HUES48 (cell line): Measurements from ENCODE around the gene SCG2.
"Not testable (repeated sequence)": the region's sequence is repeated elsewhere in the genome, so short reads cannot be mapped to it uniquely, and the experiment has no call there.

Experiments
- H3K27ac ChIP-seq: one replicate; pipeline ENCODE4 v1.7.0; 2013; ENCODE audit warnings: low read depth, low read length, inconsistent platforms
- H3K27me3 ChIP-seq: 2 replicates; pipeline ENCODE4 v1.6.1; 2013; ENCODE audit warnings: mild to moderate bottlenecking, low read length; ENCODE audit not compliant: control insufficient read depth, insufficient read depth
- H3K36me3 ChIP-seq: 2 replicates; pipeline ENCODE4 v1.6.1; 2013; ENCODE audit warnings: low read length; ENCODE audit not compliant: control insufficient read depth, insufficient read depth
- H3K4me1 ChIP-seq: 2 replicates; pipeline ENCODE4 v1.6.1; 2013; ENCODE audit warnings: mild to moderate bottlenecking, low read length; ENCODE audit not compliant: control insufficient read depth, insufficient read depth
- H3K4me3 ChIP-seq: 2 replicates; pipeline ENCODE4 v1.5.1; 2013; ENCODE audit warnings: mild to moderate bottlenecking, low read depth, low read length
- H3K9ac ChIP-seq: 2 replicates; pipeline ENCODE4 v1.6.1; 2013; ENCODE audit warnings: mild to moderate bottlenecking, low read depth, low read length, moderate library complexity
- H3K9me3 ChIP-seq: 2 replicates; pipeline ENCODE4 v1.6.1; 2013; ENCODE audit warnings: low read length; ENCODE audit not compliant: control insufficient read depth, insufficient read depth

The SCG2 gene

GRCh38 chr2:223594831-223595230, 7.3 kb downstream of the SCG2 start:
- Histone ChIP-seq H3K4me1 (no peaks in the 10 kb centered on the region), H3K27me3 (no peaks in the 10 kb centered on the region), H3K27ac (no peak overlapping the region), H3K36me3 (no peaks in the 10 kb centered on the region), H3K9me3 (no peaks in the 10 kb centered on the region), H3K9ac (no peak overlapping the region), H3K4me3 (no peak overlapping the region)

- H3K27ac ChIP-seq, result no peak overlapping the region
- no peak overlapping the region for H3K9ac ChIP-seq
- no peak overlapping the region for H3K4me3 ChIP-seq
- H3K4me1 ChIP-seq, result no peaks in the 10 kb centered on the region
- no peaks in the 10 kb centered on the region for H3K27me3 ChIP-seq
- H3K36me3 ChIP-seq, result no peaks in the 10 kb centered on the region
- no peaks in the 10 kb centered on the region for H3K9me3 ChIP-seq
Measured at GRCh38 chr2:223594259-223594658, 7.9 kb downstream of the SCG2 start.

GRCh38 chr2:223592689-223593088, 9.5 kb downstream of the SCG2 start:
- H3K4me3 ChIP-seq, H3K27ac ChIP-seq, H3K9me3 ChIP-seq, H3K4me1 ChIP-seq, H3K36me3 ChIP-seq, H3K9ac ChIP-seq, H3K27me3 ChIP-seq: not testable (repeated sequence)

DNA sequence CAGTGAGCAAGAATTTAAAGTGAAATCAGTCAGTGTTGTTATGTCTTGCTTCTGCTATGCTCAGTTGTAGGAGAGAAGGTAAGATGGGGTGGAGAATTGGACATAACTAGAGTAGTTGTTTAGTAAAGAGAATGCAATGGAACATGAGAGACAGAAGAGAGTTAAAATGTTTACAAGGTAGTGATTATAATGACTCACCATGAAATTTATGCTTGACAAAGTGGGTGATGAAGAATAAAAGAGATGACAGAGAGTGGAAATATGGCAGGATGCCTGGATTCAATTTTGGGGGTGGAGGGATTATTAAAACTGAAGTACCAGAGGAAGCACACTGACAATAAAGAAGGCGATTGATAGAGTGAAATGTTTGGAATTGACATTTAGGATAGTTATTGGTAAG, 10.6 kb downstream of the SCG2 start:
- Histone ChIP-seq H3K27me3 (no peaks in the 10 kb centered on the region), H3K4me1 (peaks cover 8% of the 10 kb centered on the region), H3K36me3 (no peaks in the 10 kb centered on the region), H3K9me3 (no peaks in the 10 kb centered on the region), H3K9ac (no peak overlapping the region), H3K4me3 (no peak overlapping the region), H3K27ac (no peak overlapping the region)

DNA sequence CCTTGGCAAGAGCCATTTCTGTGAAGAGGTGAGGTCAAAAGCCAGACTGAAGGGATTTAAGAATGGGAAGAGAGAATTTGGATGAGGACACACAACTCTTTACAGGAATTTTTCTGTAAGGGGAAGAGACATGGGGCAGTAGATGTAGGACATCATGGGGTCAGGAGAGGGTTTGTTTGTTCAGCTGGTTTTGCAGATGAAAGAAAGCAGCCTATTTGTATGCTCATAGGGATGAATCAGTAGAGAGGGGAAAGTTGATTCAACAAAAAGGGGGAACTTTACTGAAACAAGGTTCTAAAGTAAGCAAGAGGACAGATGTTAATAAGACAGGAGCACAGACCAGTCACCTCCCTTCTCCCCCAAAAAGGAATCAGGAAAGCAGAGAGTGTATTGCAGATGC, 11.2 kb downstream of the SCG2 start:
- no peaks in the 10 kb centered on the region for H3K9me3 ChIP-seq
- H3K36me3 ChIP-seq, result no peaks in the 10 kb centered on the region
- H3K4me3 ChIP-seq, result no peak overlapping the region
- no peaks in the 10 kb centered on the region for H3K27me3 ChIP-seq
- H3K4me1 ChIP-seq, result peaks cover 8% of the 10 kb centered on the region
- no peak overlapping the region for H3K9ac ChIP-seq
- no peak overlapping the region for H3K27ac ChIP-seq

DNA sequence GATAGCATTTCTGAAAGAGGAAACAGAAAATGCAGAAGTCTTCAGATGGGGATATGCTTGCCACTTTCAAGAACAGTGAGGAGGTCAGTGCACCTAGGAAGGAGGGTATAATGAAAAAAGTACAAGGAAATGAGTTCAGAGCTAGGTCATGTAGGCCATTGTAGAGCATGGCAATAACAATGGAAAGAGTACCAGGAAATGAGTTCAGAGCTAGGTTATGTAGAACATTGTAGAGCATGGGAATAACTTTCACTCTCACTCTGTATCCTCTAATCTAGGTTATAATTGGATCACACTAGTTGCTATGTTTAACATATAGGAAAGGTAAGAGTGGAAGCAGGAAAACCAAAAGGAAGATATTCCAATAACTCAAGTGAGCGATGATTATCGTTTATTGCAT, 12.3 kb downstream of the SCG2 start:
- Histone ChIP-seq H3K4me3 (no peak overlapping the region), H3K9me3 (no peaks in the 10 kb centered on the region), H3K27me3 (no peaks in the 10 kb centered on the region), H3K27ac (no peak overlapping the region), H3K9ac (no peak overlapping the region), H3K4me1 (peaks cover 8% of the 10 kb centered on the region), H3K36me3 (no peaks in the 10 kb centered on the region)

GRCh38 chr2:223588251-223588650, 13.9 kb downstream of the SCG2 start:
- no peaks in the 10 kb centered on the region for H3K27me3 ChIP-seq
- H3K27ac ChIP-seq, result peak overlapping the region; percentile 78
- H3K36me3 ChIP-seq, result no peaks in the 10 kb centered on the region
- H3K4me3 ChIP-seq, result no peak overlapping the region
- peaks cover 8% of the 10 kb centered on the region for H3K4me1 ChIP-seq
- no peaks in the 10 kb centered on the region for H3K9me3 ChIP-seq
- H3K9ac ChIP-seq, result no peak overlapping the region

GRCh38 chr2:223587301-223587700, 14.9 kb downstream of the SCG2 start:
- Histone ChIP-seq H3K27me3 (no peaks in the 10 kb centered on the region), H3K4me1 (peaks cover 8% of the 10 kb centered on the region), H3K36me3 (no peaks in the 10 kb centered on the region), H3K9ac (no peak overlapping the region), H3K4me3 (no peak overlapping the region), H3K27ac (no peak overlapping the region), H3K9me3 (no peaks in the 10 kb centered on the region)

GRCh38 chr2:223586261-223586660, 15.9 kb downstream of the SCG2 start:
- no peaks in the 10 kb centered on the region for H3K27me3 ChIP-seq
- H3K9ac ChIP-seq, result no peak overlapping the region
- H3K4me3 ChIP-seq, result no peak overlapping the region
- H3K36me3 ChIP-seq, result no peaks in the 10 kb centered on the region
- peaks cover 8% of the 10 kb centered on the region for H3K4me1 ChIP-seq
- no peaks in the 10 kb centered on the region for H3K9me3 ChIP-seq
- H3K27ac ChIP-seq, result no peak overlapping the region

GRCh38 chr2:223585666-223586065, 16.5 kb downstream of the SCG2 start:
- Histone ChIP-seq H3K27ac (no peak overlapping the region), H3K9ac (no peak overlapping the region), H3K9me3 (no peaks in the 10 kb centered on the region), H3K36me3 (no peaks in the 10 kb centered on the region), H3K4me3 (no peak overlapping the region), H3K4me1 (peaks cover 10% of the 10 kb centered on the region), H3K27me3 (no peaks in the 10 kb centered on the region)

GRCh38 chr2:223582001-223582400, 20.2 kb downstream of the SCG2 start:
- H3K27me3 ChIP-seq, result no peaks in the 10 kb centered on the region
- H3K27ac ChIP-seq, result no peak overlapping the region

DNA sequence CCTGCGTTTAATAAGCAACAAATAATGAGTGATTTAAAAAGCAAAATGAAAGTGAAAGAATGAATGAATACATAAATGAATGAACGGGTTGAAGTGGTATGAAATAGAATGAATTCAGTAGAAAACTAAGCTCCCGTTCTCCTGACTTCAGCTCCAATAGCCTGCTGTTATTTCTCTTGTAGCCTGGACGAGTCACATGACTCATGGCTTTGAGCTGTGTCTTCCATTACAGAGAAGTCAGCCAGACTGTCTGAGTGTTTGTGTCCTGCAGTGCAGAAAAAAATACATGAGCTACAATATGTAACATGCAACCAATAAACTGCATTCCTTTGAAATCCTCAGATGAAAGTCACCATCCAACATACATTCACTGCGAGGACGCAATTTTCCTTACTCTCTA, 21.2 kb downstream of the SCG2 start:
- Histone ChIP-seq H3K36me3 (no peaks in the 10 kb centered on the region), H3K27ac (no peak overlapping the region), H3K4me3 (no peak overlapping the region), H3K9me3 (no peaks in the 10 kb centered on the region), H3K27me3 (no peaks in the 10 kb centered on the region), H3K4me1 (peaks cover 2% of the 10 kb centered on the region; the same call in 1 of the 2 replicates), H3K9ac (no peak overlapping the region)

More at GRCh38 chr2:223582001-223582400, 20.2 kb downstream of the SCG2 start:
- peaks cover 2% of the 10 kb centered on the region; the same call in 1 of the 2 replicates for H3K4me1 ChIP-seq
- H3K9ac ChIP-seq, result no peak overlapping the region
- H3K9me3 ChIP-seq, result no peaks in the 10 kb centered on the region
- H3K4me3 ChIP-seq, result no peak overlapping the region
- no peaks in the 10 kb centered on the region for H3K36me3 ChIP-seq
